GM12864 (cell line): ENCODE results near the gene TRERF1.

Experiments used
- DNase-seq: peaks from one replicate; pipeline ENCODE4 v3.0.0-alpha.2; 2011; ENCODE audit warnings: low read depth
- H3K4me3 ChIP-seq: 2 replicates; pipeline ENCODE4 v1.5.1; 2011; ENCODE audit warnings: mild to moderate bottlenecking, low read depth, low read length, control low read depth
- CTCF ChIP-seq: IDR thresholded peaks from 2 replicates; pipeline ENCODE4 v1.5.1; 2011; ENCODE audit warnings: low read depth, mild to moderate bottlenecking, moderate library complexity, low read length, control low read depth, inconsistent platforms; ENCODE audit errors: missing control alignments

Gene TRERF1

GRCh38 chr6:42363926-42364849 is 87.5 kb downstream of the TRERF1 start:
- H3K4me3 ChIP-seq = no peak overlapping the region
- DNase-seq = no peak
- TF ChIP-seq CTCF = no peak

- no peak for TF ChIP-seq CTCF
- DNase-seq = no peak
- H3K4me3 ChIP-seq = no peak overlapping the region
These were observed 90.7 kb downstream of the TRERF1 start for GRCh38 chr6:42361036-42361435.

- DNase-seq = no peak
- H3K4me3 ChIP-seq = no peak overlapping the region
- TF ChIP-seq CTCF = no peak
These were observed 92.7 kb downstream of the TRERF1 start for GRCh38 chr6:42359021-42359420.

- no peak overlapping the region for H3K4me3 ChIP-seq
- no peak for TF ChIP-seq CTCF
- DNase-seq = no peak
These were observed 96.3 kb downstream of the TRERF1 start for GRCh38 chr6:42355416-42355815.

GRCh38 chr6:42354702-42355101 is 97.0 kb downstream of the TRERF1 start:
- no peak for DNase-seq
- no peak overlapping the region for H3K4me3 ChIP-seq
- TF ChIP-seq CTCF = no peak

GRCh38 chr6:42352856-42353564 is 98.7 kb downstream of the TRERF1 start:
- no peak for TF ChIP-seq CTCF
- no peak overlapping the region for H3K4me3 ChIP-seq
- DNase-seq = no peak

- TF ChIP-seq CTCF = no peak
- H3K4me3 ChIP-seq = no peak overlapping the region
- no peak for DNase-seq
These were observed 100.8 kb downstream of the TRERF1 start for GRCh38 chr6:42350911-42351310.
